K562 (cell line): ENCODE measurements around the gene PBX2. TPM values are rescaled to one million over a fixed set of nuclear protein-coding genes. Genes with fewer than 3 reads are reported as not detected.

ENCODE experiments used
- BRD9 ChIP-seq: fragments of 450-650 bp; IDR thresholded peaks from 2 replicates; pipeline ENCODE4 v1.6.1; 2018; ENCODE audit warnings: low read depth; ENCODE audit not compliant: partially characterized antibody
- EHMT2 ChIP-seq: fragments of 450-650 bp; IDR thresholded peaks from 2 replicates; pipeline ENCODE4 v1.6.1; 2018; ENCODE audit warnings: antibody characterized with exemption
- HNRNPLL ChIP-seq: fragments of 200-400 bp; formaldehyde crosslinking; IDR thresholded peaks from 2 replicates; pipeline ENCODE4 v1.6.1; 2017; ENCODE audit warnings: low read length, low read depth, mild to moderate bottlenecking; ENCODE audit not compliant: poor library complexity, severe bottlenecking
- MAFK ChIP-seq: IDR thresholded peaks from 2 replicates; pipeline ENCODE4 v1.6.1; 2011; ENCODE audit warnings: low read length, improper control_type of control experiment
- POLR2H ChIP-seq: IDR thresholded peaks from 2 replicates; pipeline ENCODE4 v1.6.1; 2016; ENCODE audit warnings: missing genetic modification characterization, low read depth, mild to moderate bottlenecking, control low read depth, missing compliant biosample characterization, moderate library complexity
- SUPT5H ChIP-seq: fragments of 450-650 bp; IDR thresholded peaks from 2 replicates; pipeline ENCODE4 v1.6.1; 2016
- TEAD4 ChIP-seq, 2 experiments: sonication (generic) in 1 of 2; formaldehyde crosslinking in 1 of 2; IDR thresholded peaks; 2 replicates each; pipeline versions ENCODE4 v1.6.1 to v1.8.0; 2012 to 2022; ENCODE audit warnings: borderline replicate concordance in 1 of 2, inconsistent platforms in 1 of 2, low read length in 1 of 2, mild to moderate bottlenecking in 1 of 2, missing genetic modification reagents in 1 of 2
- ZNF134 ChIP-seq: fragments of 250-450 bp; sonication (Bioruptor Pico); conservative IDR thresholded peaks from 2 replicates; pipeline ENCODE4 v1.4.0; 2020
- ZNF324 ChIP-seq: fragments of 250-450 bp; sonication (Bioruptor Pico); IDR thresholded peaks from 2 replicates; pipeline ENCODE4 v1.4.0; 2020; ENCODE audit warnings: mild to moderate bottlenecking
- ZNF408 ChIP-seq: fragments of 250-450 bp; sonication (Bioruptor Pico); IDR thresholded peaks from 2 replicates; pipeline ENCODE4 v1.4.0; 2020; ENCODE audit warnings: low read depth, mild to moderate bottlenecking, moderate library complexity
- ZNF445 ChIP-seq: fragments of 250-450 bp; sonication (Bioruptor Pico); IDR thresholded peaks from 2 replicates; pipeline ENCODE4 v1.4.0; 2020; ENCODE audit warnings: low read depth, mild to moderate bottlenecking, moderate library complexity
- ZNF589 ChIP-seq: fragments of 200-800 bp; sonication (Bioruptor generic); IDR thresholded peaks from 2 replicates; pipeline ENCODE4 v1.6.1; 2016; ENCODE audit warnings: low read depth, missing genetic modification characterization, missing compliant biosample characterization
- ZNF830 ChIP-seq: fragments of 250-450 bp; sonication (Bioruptor Pico); IDR thresholded peaks from 2 replicates; pipeline ENCODE4 v1.5.0; 2021; ENCODE audit warnings: mild to moderate bottlenecking
- polyA plus RNA-seq, 8 experiments: library from polyadenylated mRNA; depleted of rRNA in 4 of 8; stranded (reverse) in 5 of 8; unstranded in 3 of 8; fragments of >200 nt; fragmentation: Nextera tagmentation in 2 of 8; fragmentation: Illumina TruSeq in 1 of 8; extraction: Ambion mirVana in 2 of 8; extraction: Trizol in 1 of 8; gene quantifications; 2 replicates each; pipeline versions ENCODE4 v1.2.1 to v1.2.3, GENCODE V29; 2011 to 2014; ENCODE audit warnings: inconsistent platforms in 1 of 8, missing spikeins in 1 of 8
- total RNA-seq, 7 experiments: library from RNA; depleted of rRNA in 6 of 7; stranded (reverse); fragments of >200 nt in 6 of 7; fragmentation: Illumina TruSeq in 2 of 7; extraction: Trizol in 2 of 7; gene quantifications; 2 replicates each; pipeline versions ENCODE4 v1.2.1 to v1.2.3, GENCODE V29; 2011 to 2021; ENCODE audit warnings: low replicate concordance in 1 of 7
- TF ChIP-seq, protein P1 (sequence below): sonication (generic); formaldehyde crosslinking; IDR thresholded peaks from 2 replicates; pipeline ENCODE4 v1.5.0; 2020; ENCODE audit warnings: missing genetic modification reagents
- TF ChIP-seq, protein P2 (sequence below), 2 experiments: fragments of 450-650 bp; IDR thresholded peaks; 2 replicates each; pipeline ENCODE4 v1.6.1; 2018; ENCODE audit warnings: mild to moderate bottlenecking in 2 of 2, low read depth in 1 of 2; ENCODE audit not compliant: partially characterized antibody in 2 of 2
- TF ChIP-seq, protein P3 (sequence below): fragments of 250-450 bp; sonication (Bioruptor Pico); IDR thresholded peaks from 2 replicates; pipeline ENCODE4 v1.4.0; 2020; ENCODE audit warnings: mild to moderate bottlenecking, moderate library complexity
- TF ChIP-seq, protein P4 (sequence below): fragments of 150-350 bp; conservative IDR thresholded peaks from 2 replicates; pipeline ENCODE4 v1.6.1; 2014; ENCODE audit warnings: low read length

PBX2 gene
- total and polyA plus RNA-seq, 9 of the 15 experiments (the other 6 are each of a cell fraction or from before 2014, with no cell fraction given): 1.9 to 134 (median 62.5) TPM

DNA sequence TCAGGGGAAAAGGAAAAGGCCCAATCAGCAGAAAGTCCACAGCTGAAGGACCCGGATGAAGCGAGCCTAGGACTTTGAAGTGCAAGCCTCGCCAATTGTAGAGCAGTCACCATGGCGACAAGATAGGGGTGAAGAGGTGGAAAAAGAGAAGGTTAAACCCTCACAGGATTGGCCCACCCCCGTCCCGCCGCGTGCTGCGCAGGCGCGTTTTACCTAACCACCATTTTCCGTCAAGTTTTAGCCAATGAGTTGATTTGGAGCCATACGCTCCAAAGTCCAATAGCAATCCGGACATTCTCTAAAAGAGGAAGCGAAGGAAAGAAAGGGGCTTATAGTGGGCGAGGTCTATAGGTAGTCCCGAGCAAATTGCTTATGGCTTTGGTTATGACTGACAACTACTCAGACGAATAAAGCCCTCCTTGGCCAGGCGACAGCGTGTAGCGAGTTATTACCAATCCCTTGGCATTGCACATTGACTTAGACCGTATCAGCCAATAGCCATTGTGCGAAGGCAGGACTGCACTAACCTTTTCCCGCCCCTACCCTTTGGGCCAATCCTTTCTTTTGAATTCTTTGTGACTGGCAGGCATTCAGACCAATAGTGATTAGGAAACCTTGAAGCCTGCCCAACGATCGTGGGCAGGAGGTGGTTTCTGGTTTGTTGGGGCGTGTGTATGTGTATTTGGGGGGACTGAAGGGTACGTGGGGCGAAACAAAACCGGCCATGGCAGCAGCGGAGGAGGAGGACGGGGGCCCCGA, 12.0 kb downstream of the PBX2 start, which contains the start of gene RNF5 (continued):
- TF ChIP-seq HNRNPLL (peak; percentile 82), ZNF445 (CRISPR knock-in tag) (no peak), BRD9 (no peak), EHMT2 (peak; percentile 84; the same call in 1 of the 2 replicates), ZNF589 (CRISPR knock-in tag) (peak; percentile 14; the same call in 1 of the 2 replicates), TEAD4 (IDR thresholded peaks at IDR 0.05; ENCODE audit: low read length) (peak; percentile 6; the same call in 1 of the 2 replicates), TEAD4 (CRISPR knock-in tag; IDR thresholded peaks at IDR 0.05; ENCODE audit: borderline replicate concordance) (no peak), ZNF830 (CRISPR knock-in tag) (no peak), ZNF134 (peak; percentile 39; the same call in 1 of the 2 replicates), POLR2H (peak; percentile 67), MAFK (peak; percentile 97), SUPT5H (peak; percentile 78; the same call in 1 of the 2 replicates), ZNF408 (CRISPR knock-in tag) (no peak), ZNF324 (CRISPR knock-in tag) (no peak)
- TF ChIP-seq, protein P1, sequence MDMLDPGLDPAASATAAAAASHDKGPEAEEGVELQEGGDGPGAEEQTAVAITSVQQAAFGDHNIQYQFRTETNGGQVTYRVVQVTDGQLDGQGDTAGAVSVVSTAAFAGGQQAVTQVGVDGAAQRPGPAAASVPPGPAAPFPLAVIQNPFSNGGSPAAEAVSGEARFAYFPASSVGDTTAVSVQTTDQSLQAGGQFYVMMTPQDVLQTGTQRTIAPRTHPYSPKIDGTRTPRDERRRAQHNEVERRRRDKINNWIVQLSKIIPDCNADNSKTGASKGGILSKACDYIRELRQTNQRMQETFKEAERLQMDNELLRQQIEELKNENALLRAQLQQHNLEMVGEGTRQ (CRISPR knock-in tag): no peak
- TF ChIP-seq, protein P2, sequence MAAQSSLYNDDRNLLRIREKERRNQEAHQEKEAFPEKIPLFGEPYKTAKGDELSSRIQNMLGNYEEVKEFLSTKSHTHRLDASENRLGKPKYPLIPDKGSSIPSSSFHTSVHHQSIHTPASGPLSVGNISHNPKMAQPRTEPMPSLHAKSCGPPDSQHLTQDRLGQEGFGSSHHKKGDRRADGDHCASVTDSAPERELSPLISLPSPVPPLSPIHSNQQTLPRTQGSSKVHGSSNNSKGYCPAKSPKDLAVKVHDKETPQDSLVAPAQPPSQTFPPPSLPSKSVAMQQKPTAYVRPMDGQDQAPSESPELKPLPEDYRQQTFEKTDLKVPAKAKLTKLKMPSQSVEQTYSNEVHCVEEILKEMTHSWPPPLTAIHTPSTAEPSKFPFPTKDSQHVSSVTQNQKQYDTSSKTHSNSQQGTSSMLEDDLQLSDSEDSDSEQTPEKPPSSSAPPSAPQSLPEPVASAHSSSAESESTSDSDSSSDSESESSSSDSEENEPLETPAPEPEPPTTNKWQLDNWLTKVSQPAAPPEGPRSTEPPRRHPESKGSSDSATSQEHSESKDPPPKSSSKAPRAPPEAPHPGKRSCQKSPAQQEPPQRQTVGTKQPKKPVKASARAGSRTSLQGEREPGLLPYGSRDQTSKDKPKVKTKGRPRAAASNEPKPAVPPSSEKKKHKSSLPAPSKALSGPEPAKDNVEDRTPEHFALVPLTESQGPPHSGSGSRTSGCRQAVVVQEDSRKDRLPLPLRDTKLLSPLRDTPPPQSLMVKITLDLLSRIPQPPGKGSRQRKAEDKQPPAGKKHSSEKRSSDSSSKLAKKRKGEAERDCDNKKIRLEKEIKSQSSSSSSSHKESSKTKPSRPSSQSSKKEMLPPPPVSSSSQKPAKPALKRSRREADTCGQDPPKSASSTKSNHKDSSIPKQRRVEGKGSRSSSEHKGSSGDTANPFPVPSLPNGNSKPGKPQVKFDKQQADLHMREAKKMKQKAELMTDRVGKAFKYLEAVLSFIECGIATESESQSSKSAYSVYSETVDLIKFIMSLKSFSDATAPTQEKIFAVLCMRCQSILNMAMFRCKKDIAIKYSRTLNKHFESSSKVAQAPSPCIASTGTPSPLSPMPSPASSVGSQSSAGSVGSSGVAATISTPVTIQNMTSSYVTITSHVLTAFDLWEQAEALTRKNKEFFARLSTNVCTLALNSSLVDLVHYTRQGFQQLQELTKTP (IDR thresholded peaks at IDR 0.05; ENCODE audit: low read depth in 1 of 2, partially characterized antibody in 2 of 2): no peak
- TF ChIP-seq, protein P3, sequence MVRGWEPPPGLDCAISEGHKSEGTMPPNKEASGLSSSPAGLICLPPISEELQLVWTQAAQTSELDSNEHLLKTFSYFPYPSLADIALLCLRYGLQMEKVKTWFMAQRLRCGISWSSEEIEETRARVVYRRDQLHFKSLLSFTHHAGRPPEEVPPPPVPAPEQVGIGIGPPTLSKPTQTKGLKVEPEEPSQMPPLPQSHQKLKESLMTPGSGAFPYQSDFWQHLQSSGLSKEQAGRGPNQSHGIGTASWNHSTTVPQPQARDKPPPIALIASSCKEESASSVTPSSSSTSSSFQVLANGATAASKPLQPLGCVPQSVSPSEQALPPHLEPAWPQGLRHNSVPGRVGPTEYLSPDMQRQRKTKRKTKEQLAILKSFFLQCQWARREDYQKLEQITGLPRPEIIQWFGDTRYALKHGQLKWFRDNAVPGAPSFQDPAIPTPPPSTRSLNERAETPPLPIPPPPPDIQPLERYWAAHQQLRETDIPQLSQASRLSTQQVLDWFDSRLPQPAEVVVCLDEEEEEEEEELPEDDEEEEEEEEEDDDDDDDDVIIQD (CRISPR knock-in tag): no peak
- TF ChIP-seq, protein P4, sequence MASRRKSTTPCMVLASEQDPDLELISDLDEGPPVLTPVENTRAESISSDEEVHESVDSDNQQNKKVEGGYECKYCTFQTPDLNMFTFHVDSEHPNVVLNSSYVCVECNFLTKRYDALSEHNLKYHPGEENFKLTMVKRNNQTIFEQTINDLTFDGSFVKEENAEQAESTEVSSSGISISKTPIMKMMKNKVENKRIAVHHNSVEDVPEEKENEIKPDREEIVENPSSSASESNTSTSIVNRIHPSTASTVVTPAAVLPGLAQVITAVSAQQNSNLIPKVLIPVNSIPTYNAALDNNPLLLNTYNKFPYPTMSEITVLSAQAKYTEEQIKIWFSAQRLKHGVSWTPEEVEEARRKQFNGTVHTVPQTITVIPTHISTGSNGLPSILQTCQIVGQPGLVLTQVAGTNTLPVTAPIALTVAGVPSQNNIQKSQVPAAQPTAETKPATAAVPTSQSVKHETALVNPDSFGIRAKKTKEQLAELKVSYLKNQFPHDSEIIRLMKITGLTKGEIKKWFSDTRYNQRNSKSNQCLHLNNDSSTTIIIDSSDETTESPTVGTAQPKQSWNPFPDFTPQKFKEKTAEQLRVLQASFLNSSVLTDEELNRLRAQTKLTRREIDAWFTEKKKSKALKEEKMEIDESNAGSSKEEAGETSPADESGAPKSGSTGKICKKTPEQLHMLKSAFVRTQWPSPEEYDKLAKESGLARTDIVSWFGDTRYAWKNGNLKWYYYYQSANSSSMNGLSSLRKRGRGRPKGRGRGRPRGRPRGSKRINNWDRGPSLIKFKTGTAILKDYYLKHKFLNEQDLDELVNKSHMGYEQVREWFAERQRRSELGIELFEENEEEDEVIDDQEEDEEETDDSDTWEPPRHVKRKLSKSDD: no peak
